ENCODE data around the gene SLC30A3. TPM values are rescaled to one million over a fixed set of nuclear protein-coding genes. Genes with fewer than 3 reads are reported as not detected.

Gene SLC30A3
- total and polyA plus RNA-seq, 2 of the 13 experiments (the other 11 are each of a cell fraction or from before 2014, with no cell fraction given), result 0.38 to 0.79 TPM

DNA sequence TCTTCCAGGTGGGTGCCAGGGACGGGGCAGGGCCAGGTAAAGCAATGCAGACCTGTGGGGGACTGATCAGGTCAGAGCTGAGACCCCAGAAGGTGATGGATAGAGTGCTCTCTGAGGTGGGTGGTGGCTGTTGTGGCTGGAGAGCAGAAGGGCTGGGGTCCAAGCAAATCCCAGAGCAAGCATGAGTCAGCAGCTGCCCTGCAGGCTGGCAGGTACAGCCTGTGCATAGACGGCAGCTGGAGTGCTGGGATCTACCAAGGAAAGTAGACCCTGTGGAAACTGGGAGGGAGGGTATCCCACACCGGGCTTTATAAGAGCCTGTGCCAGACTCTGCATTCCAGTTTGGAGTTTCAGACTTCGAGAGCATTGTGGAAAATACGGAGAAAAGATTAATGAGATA lies 20.0 kb upstream of the SLC30A3 start (continued):
- no peak for TF ChIP-seq ZNF749 (CRISPR knock-in tag; IDR thresholded peaks at IDR 0.05; ENCODE audit: borderline replicate concordance)
- no peak for TF ChIP-seq ZBTB25 (CRISPR knock-in tag; IDR thresholded peaks at IDR 0.05)
- 0 out of 2 replicates have a peak, but pooled peaks have one; percentile 16 for TF ChIP-seq KDM1A (CRISPR knock-in tag; IDR thresholded peaks at IDR 0.05)
- TF ChIP-seq MTA1 (CRISPR knock-in tag; IDR thresholded peaks at IDR 0.05; ENCODE audit: borderline replicate concordance), result 0 out of 2 replicates have a peak, but pooled peaks have one; percentile 40
- no peak for TF ChIP-seq NCOR1 (IDR thresholded peaks at IDR 0.05; ENCODE audit: borderline replicate concordance, low read length)
- TF ChIP-seq MAFK (conservative IDR thresholded peaks at IDR 0.05 in 1 of 2, IDR thresholded peaks at IDR 0.05 in 1 of 2; ENCODE audit: low read length in 2 of 2), result peak; percentile 42 to 70
- TF ChIP-seq ZNF790 (CRISPR knock-in tag; IDR thresholded peaks at IDR 0.05; ENCODE audit: borderline replicate concordance), result no peak
- no peak for TF ChIP-seq MYC (CRISPR knock-in tag; IDR thresholded peaks at IDR 0.05; ENCODE audit: borderline replicate concordance)
- TF ChIP-seq PLRG1 (conservative IDR thresholded peaks at IDR 0.05), result no peak
- TF ChIP-seq POLR2G (IDR thresholded peaks at IDR 0.05; ENCODE audit: low read depth, low read length), result 0 out of 2 replicates have a peak, but pooled peaks have one; percentile 27
- TF ChIP-seq TCF7 (IDR thresholded peaks at IDR 0.05; ENCODE audit: low read depth), result no peak
- no peak for TF ChIP-seq CREM (IDR thresholded peaks at IDR 0.05)
- TF ChIP-seq CREM (CRISPR knock-in tag; IDR thresholded peaks at IDR 0.05), result no peak
- no peak for TF ChIP-seq TEAD2 (CRISPR knock-in tag; IDR thresholded peaks at IDR 0.05)
- no peak for TF ChIP-seq ZNF501 (CRISPR knock-in tag; IDR thresholded peaks at IDR 0.05)
- TF ChIP-seq RELA (CRISPR knock-in tag; IDR thresholded peaks at IDR 0.05), result no peak
- TF ChIP-seq HIVEP1 (CRISPR knock-in tag; IDR thresholded peaks at IDR 0.05), result no peak
- no peak for TF ChIP-seq NKX3-1 (CRISPR knock-in tag; IDR thresholded peaks at IDR 0.05)
- no peak for TF ChIP-seq AGO2 (optimal IDR thresholded peaks at IDR 0.05; ENCODE audit: low read depth, low read length)
- TF ChIP-seq ZNF383 (CRISPR knock-in tag; IDR thresholded peaks at IDR 0.05; ENCODE audit: borderline replicate concordance), result no peak
- no peak for TF ChIP-seq YEATS4 (CRISPR knock-in tag; IDR thresholded peaks at IDR 0.05; ENCODE audit: borderline replicate concordance)
- no peak for TF ChIP-seq ZNF879 (CRISPR knock-in tag; IDR thresholded peaks at IDR 0.05)
- TF ChIP-seq, protein P1, sequence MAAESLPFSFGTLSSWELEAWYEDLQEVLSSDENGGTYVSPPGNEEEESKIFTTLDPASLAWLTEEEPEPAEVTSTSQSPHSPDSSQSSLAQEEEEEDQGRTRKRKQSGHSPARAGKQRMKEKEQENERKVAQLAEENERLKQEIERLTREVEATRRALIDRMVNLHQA (CRISPR knock-in tag; IDR thresholded peaks at IDR 0.05), result no peak
- TF ChIP-seq ZNF12 (CRISPR knock-in tag; IDR thresholded peaks at IDR 0.05), result no peak
- TF ChIP-seq, protein P2, sequence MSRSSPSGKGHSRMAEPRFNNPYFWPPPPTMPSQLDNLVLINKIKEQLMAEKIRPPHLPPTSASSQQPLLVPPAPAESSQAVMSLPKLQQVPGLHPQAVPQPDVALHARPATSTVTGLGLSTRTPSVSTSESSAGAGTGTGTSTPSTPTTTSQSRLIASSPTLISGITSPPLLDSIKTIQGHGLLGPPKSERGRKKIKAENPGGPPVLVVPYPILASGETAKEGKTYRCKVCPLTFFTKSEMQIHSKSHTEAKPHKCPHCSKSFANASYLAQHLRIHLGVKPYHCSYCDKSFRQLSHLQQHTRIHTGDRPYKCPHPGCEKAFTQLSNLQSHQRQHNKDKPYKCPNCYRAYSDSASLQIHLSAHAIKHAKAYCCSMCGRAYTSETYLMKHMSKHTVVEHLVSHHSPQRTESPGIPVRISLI (CRISPR knock-in tag; IDR thresholded peaks at IDR 0.05; ENCODE audit: borderline replicate concordance), result no peak
- TF ChIP-seq HMGA1 (CRISPR knock-in tag; conservative IDR thresholded peaks at IDR 0.05), result no peak
- TF ChIP-seq ATF7 (IDR thresholded peaks at IDR 0.05), result no peak
- TF ChIP-seq ATF7 (CRISPR knock-in tag; IDR thresholded peaks at IDR 0.05), result no peak
- no peak for TF ChIP-seq SMARCC2 (IDR thresholded peaks at IDR 0.05)
- no peak for TF ChIP-seq IKZF1 (IDR thresholded peaks at IDR 0.05)
- peak; percentile 55; the same call in 1 of the 2 replicates for TF ChIP-seq MAFF (IDR thresholded peaks at IDR 0.05; ENCODE audit: low read depth, low read length)
- no peak for TF ChIP-seq KLF12 (CRISPR knock-in tag; IDR thresholded peaks at IDR 0.05; ENCODE audit: borderline replicate concordance)
- no peak for TF ChIP-seq ZNF256 (CRISPR knock-in tag; conservative IDR thresholded peaks at IDR 0.05)
- no peak for TF ChIP-seq YEATS2 (CRISPR knock-in tag; IDR thresholded peaks at IDR 0.05; ENCODE audit: borderline replicate concordance)
- TF ChIP-seq ZNF225 (CRISPR knock-in tag; IDR thresholded peaks at IDR 0.05), result peak; percentile 53; the same call in 1 of the 2 replicates
